ENCODE measurements around the gene CDH26. TPM values are rescaled to one million over a fixed set of nuclear protein-coding genes. Genes with fewer than 3 reads are reported as not detected.

Gene CDH26
- total RNA-seq, 1 donor from 2014 or later: 0.47 TPM

- Mint-ChIP-seq H3K9me3 (no peaks in the 10 kb centered on the region), H3K36me3 (ENCODE audit: low read depth) (no peaks in the 10 kb centered on the region), H3K27me3 (no peaks in the 10 kb centered on the region), H3K4me3 (no peak overlapping the region), H3K27ac (no peak overlapping the region), H3K4me1 (no peaks in the 10 kb centered on the region)
- intact Hi-C loops (cut with micrococcal nuclease): no loop called here
- no peak for DNase-seq
Measured at GRCh38 chr20:59977086-59977485, 18.9 kb downstream of the CDH26 start.

- intact Hi-C loops (cut with micrococcal nuclease): no loop called here
- H3K4me3 Mint-ChIP-seq: no peak overlapping the region
- no peak overlapping the region for H3K27ac Mint-ChIP-seq
- DNase-seq: no peak
- no peaks in the 10 kb centered on the region for H3K27me3 Mint-ChIP-seq
- no peaks in the 10 kb centered on the region for H3K4me1 Mint-ChIP-seq
- no peaks in the 10 kb centered on the region for H3K36me3 Mint-ChIP-seq (ENCODE audit: low read depth)
- no peaks in the 10 kb centered on the region for H3K9me3 Mint-ChIP-seq
Measured at GRCh38 chr20:59983076-59983475, 24.9 kb downstream of the CDH26 start.

GRCh38 chr20:59984541-59984940 lies 26.3 kb downstream of the CDH26 start:
- Mint-ChIP-seq H3K4me3 (no peak overlapping the region), H3K9me3 (no peaks in the 10 kb centered on the region), H3K27ac (no peak overlapping the region), H3K36me3 (ENCODE audit: low read depth) (no peaks in the 10 kb centered on the region), H3K4me1 (no peaks in the 10 kb centered on the region), H3K27me3 (no peaks in the 10 kb centered on the region)
- DNase-seq: no peak
- intact Hi-C loops (cut with micrococcal nuclease): no loop called here

GRCh38 chr20:59985164-59985563 lies 26.9 kb downstream of the CDH26 start:
- Mint-ChIP-seq H3K27me3 (no peaks in the 10 kb centered on the region), H3K4me1 (no peaks in the 10 kb centered on the region), H3K36me3 (ENCODE audit: low read depth) (no peaks in the 10 kb centered on the region), H3K9me3 (no peaks in the 10 kb centered on the region), H3K27ac (no peak overlapping the region), H3K4me3 (no peak overlapping the region)
- intact Hi-C loops (cut with micrococcal nuclease): no loop called here
- DNase-seq: no peak

- H3K27me3 Mint-ChIP-seq: no peaks in the 10 kb centered on the region
- intact Hi-C loops (cut with micrococcal nuclease): no loop called here
- no peaks in the 10 kb centered on the region for H3K36me3 Mint-ChIP-seq (ENCODE audit: low read depth)
- DNase-seq: no peak
- H3K27ac Mint-ChIP-seq: no peak overlapping the region
- H3K4me1 Mint-ChIP-seq: no peaks in the 10 kb centered on the region
- no peak overlapping the region for H3K4me3 Mint-ChIP-seq
- no peaks in the 10 kb centered on the region for H3K9me3 Mint-ChIP-seq
Measured at GRCh38 chr20:59985864-59986263, 27.6 kb downstream of the CDH26 start.

GRCh38 chr20:59987135-59987534 lies 28.9 kb downstream of the CDH26 start:
- DNase-seq: no peak
- Mint-ChIP-seq H3K36me3 (ENCODE audit: low read depth) (no peaks in the 10 kb centered on the region), H3K9me3 (no peaks in the 10 kb centered on the region), H3K4me1 (no peaks in the 10 kb centered on the region), H3K27me3 (no peaks in the 10 kb centered on the region), H3K27ac (no peak overlapping the region), H3K4me3 (no peak overlapping the region)
- intact Hi-C loops (cut with micrococcal nuclease): no loop called here

- H3K4me1 Mint-ChIP-seq: no peaks in the 10 kb centered on the region
- H3K27me3 Mint-ChIP-seq: no peaks in the 10 kb centered on the region
- DNase-seq: no peak
- H3K9me3 Mint-ChIP-seq: no peaks in the 10 kb centered on the region
- H3K36me3 Mint-ChIP-seq (ENCODE audit: low read depth): no peaks in the 10 kb centered on the region
- no peak overlapping the region for H3K27ac Mint-ChIP-seq
- H3K4me3 Mint-ChIP-seq: no peak overlapping the region
- intact Hi-C loops (cut with micrococcal nuclease): no loop called here
Measured at GRCh38 chr20:59988141-59988540, 29.9 kb downstream of the CDH26 start.

GRCh38 chr20:59992526-59993084 lies 34.4 kb downstream of the CDH26 start:
- Mint-ChIP-seq H3K36me3 (ENCODE audit: low read depth) (no peaks in the 10 kb centered on the region), H3K4me3 (no peak overlapping the region), H3K27ac (no peak overlapping the region), H3K27me3 (peaks cover 2% of the 10 kb centered on the region), H3K4me1 (peaks cover 2% of the 10 kb centered on the region), H3K9me3 (peaks cover 3% of the 10 kb centered on the region)
- intact Hi-C loops (cut with micrococcal nuclease): no loop called here
- peak; percentile 14 for DNase-seq

- peaks cover 3% of the 10 kb centered on the region for H3K9me3 Mint-ChIP-seq
- intact Hi-C loops (cut with micrococcal nuclease): no loop called here
- no peak overlapping the region for H3K27ac Mint-ChIP-seq
- H3K4me3 Mint-ChIP-seq: no peak overlapping the region
- H3K27me3 Mint-ChIP-seq: peaks cover 2% of the 10 kb centered on the region
- peaks cover 2% of the 10 kb centered on the region for H3K4me1 Mint-ChIP-seq
- no peaks in the 10 kb centered on the region for H3K36me3 Mint-ChIP-seq (ENCODE audit: low read depth)
- DNase-seq: peak; percentile 39
Measured at GRCh38 chr20:59993736-59994430, 35.7 kb downstream of the CDH26 start.

- no peak overlapping the region for H3K27ac Mint-ChIP-seq
Measured at GRCh38 chr20:59994697-59995122, 36.5 kb downstream of the CDH26 start.

GRCh38 chr20:59996108-59996507 lies 37.9 kb downstream of the CDH26 start:
- DNase-seq: no peak
- Mint-ChIP-seq H3K27me3 (peaks cover 2% of the 10 kb centered on the region), H3K27ac (no peak overlapping the region), H3K9me3 (peaks cover 3% of the 10 kb centered on the region), H3K4me1 (peaks cover 2% of the 10 kb centered on the region), H3K36me3 (ENCODE audit: low read depth) (no peaks in the 10 kb centered on the region), H3K4me3 (no peak overlapping the region)
- intact Hi-C loops (cut with micrococcal nuclease): no loop called here

More at GRCh38 chr20:59994697-59995122, 36.5 kb downstream of the CDH26 start:
- Mint-ChIP-seq H3K4me1 (peaks cover 2% of the 10 kb centered on the region), H3K9me3 (peaks cover 3% of the 10 kb centered on the region), H3K27me3 (peaks cover 2% of the 10 kb centered on the region), H3K4me3 (no peak overlapping the region), H3K36me3 (ENCODE audit: low read depth) (no peaks in the 10 kb centered on the region)
- intact Hi-C loops (cut with micrococcal nuclease): no loop called here
- no peak for DNase-seq

GRCh38 chr20:59997896-59998295 lies 39.7 kb downstream of the CDH26 start:
- H3K27ac Mint-ChIP-seq: no peak overlapping the region
- peak; percentile 15 for DNase-seq
- intact Hi-C loops (cut with micrococcal nuclease): no loop called here
- no peak overlapping the region for H3K4me3 Mint-ChIP-seq
- no peaks in the 10 kb centered on the region for H3K36me3 Mint-ChIP-seq (ENCODE audit: low read depth)
- peaks cover 2% of the 10 kb centered on the region for H3K4me1 Mint-ChIP-seq
- H3K9me3 Mint-ChIP-seq: peaks cover 3% of the 10 kb centered on the region
- peaks cover 2% of the 10 kb centered on the region for H3K27me3 Mint-ChIP-seq

GRCh38 chr20:59999502-59999901 lies 41.3 kb downstream of the CDH26 start:
- no peaks in the 10 kb centered on the region for H3K36me3 Mint-ChIP-seq (ENCODE audit: low read depth)
- H3K4me3 Mint-ChIP-seq: no peak overlapping the region
- DNase-seq: peak; percentile 35
- no peaks in the 10 kb centered on the region for H3K27me3 Mint-ChIP-seq
- H3K4me1 Mint-ChIP-seq: no peaks in the 10 kb centered on the region
- intact Hi-C loops (cut with micrococcal nuclease): no loop called here
- H3K9me3 Mint-ChIP-seq: no peaks in the 10 kb centered on the region
- H3K27ac Mint-ChIP-seq: no peak overlapping the region

- peak; percentile 23 for DNase-seq
- H3K36me3 Mint-ChIP-seq (ENCODE audit: low read depth): no peaks in the 10 kb centered on the region
Measured at GRCh38 chr20:60000271-60001042, 42.2 kb downstream of the CDH26 start.

More at GRCh38 chr20:60000271-60001042, 42.2 kb downstream of the CDH26 start:
- H3K4me3 Mint-ChIP-seq: no peak overlapping the region
- no peak overlapping the region for H3K27ac Mint-ChIP-seq
- intact Hi-C loops (cut with micrococcal nuclease): no loop called here
- no peaks in the 10 kb centered on the region for H3K9me3 Mint-ChIP-seq
- no peaks in the 10 kb centered on the region for H3K27me3 Mint-ChIP-seq
- H3K4me1 Mint-ChIP-seq: no peaks in the 10 kb centered on the region
